22Rv1 (cell line): Measurements from ENCODE around the gene GAGE12D.
"Not testable (repeated sequence)": the region's sequence is repeated elsewhere in the genome, so short reads cannot be mapped to it uniquely, and the experiment has no call there.

ENCODE experiments used
- ZFX ChIP-seq: fragments of 450-650 bp; IDR thresholded peaks from 2 replicates; pipeline ENCODE4 v1.6.1; 2017; ENCODE audit warnings: antibody characterized with exemption, borderline replicate concordance
- TF ChIP-seq, protein P1 (sequence below): fragments of 450-650 bp; IDR thresholded peaks from 2 replicates; pipeline ENCODE4 v1.5.1; 2017; ENCODE audit warnings: mild to moderate bottlenecking

- TF ChIP-seq, protein P1, sequence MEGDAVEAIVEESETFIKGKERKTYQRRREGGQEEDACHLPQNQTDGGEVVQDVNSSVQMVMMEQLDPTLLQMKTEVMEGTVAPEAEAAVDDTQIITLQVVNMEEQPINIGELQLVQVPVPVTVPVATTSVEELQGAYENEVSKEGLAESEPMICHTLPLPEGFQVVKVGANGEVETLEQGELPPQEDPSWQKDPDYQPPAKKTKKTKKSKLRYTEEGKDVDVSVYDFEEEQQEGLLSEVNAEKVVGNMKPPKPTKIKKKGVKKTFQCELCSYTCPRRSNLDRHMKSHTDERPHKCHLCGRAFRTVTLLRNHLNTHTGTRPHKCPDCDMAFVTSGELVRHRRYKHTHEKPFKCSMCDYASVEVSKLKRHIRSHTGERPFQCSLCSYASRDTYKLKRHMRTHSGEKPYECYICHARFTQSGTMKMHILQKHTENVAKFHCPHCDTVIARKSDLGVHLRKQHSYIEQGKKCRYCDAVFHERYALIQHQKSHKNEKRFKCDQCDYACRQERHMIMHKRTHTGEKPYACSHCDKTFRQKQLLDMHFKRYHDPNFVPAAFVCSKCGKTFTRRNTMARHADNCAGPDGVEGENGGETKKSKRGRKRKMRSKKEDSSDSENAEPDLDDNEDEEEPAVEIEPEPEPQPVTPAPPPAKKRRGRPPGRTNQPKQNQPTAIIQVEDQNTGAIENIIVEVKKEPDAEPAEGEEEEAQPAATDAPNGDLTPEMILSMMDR, result not testable (repeated sequence)
- TF ChIP-seq ZFX, result not testable (repeated sequence)
These were observed 49.0 kb downstream of the GAGE12D start for GRCh38 chrX:49590488-49590887.
